CD4-positive, CD25-positive, alpha-beta regulatory T cell (primary cell): Measurements from ENCODE around the gene C4B. TPM values are rescaled to one million over a fixed set of nuclear protein-coding genes. Genes with fewer than 3 reads are reported as not detected.
"Not testable (repeated sequence)": the region's sequence is repeated elsewhere in the genome, so short reads cannot be mapped to it uniquely, and the experiment has no call there.

Source experiments
- ATAC-seq, 2 donors: fragments of 150-1000 bp; cut with Tn5 transposase; one replicate each; pipeline ENCODE4 v1.10.0; 2021; ENCODE audit warnings: low read depth in 2 of 2, moderate number of reproducible peaks in 2 of 2, moderate library complexity in 1 of 2
- DNase-seq, 3 donors: peaks; one replicate each; pipeline versions ENCODE4 v3.0.0 to v3.0.0-alpha.2; 2012 to 2022; ENCODE audit warnings: mixed read lengths in 1 of 3
- H3K27ac ChIP-seq: one replicate; pipeline ENCODE4 v1.7.0; 2013; ENCODE audit warnings: mild to moderate bottlenecking, low read length; ENCODE audit not compliant: insufficient read depth, poor library complexity, severe bottlenecking
- H3K27me3 ChIP-seq: one replicate; pipeline ENCODE4 v1.7.0; 2013; ENCODE audit warnings: low read length; ENCODE audit not compliant: control insufficient read depth, insufficient read depth
- H3K36me3 ChIP-seq: one replicate; pipeline ENCODE4 v1.7.0; 2013; ENCODE audit warnings: mild to moderate bottlenecking, low read length, moderate library complexity; ENCODE audit not compliant: control insufficient read depth, insufficient read depth
- H3K4me1 ChIP-seq: 2 replicates; pipeline ENCODE4 v1.7.0; 2013; ENCODE audit warnings: mild to moderate bottlenecking, low read length; ENCODE audit not compliant: insufficient read depth, control insufficient read depth, poor library complexity, severe bottlenecking
- H3K4me3 ChIP-seq: one replicate; pipeline ENCODE4 v1.7.0; 2013; ENCODE audit warnings: low read depth, mild to moderate bottlenecking, low read length, moderate library complexity
- H3K9me3 ChIP-seq, 2 experiments: 1 replicate in 1 of 2; 2 replicates in 1 of 2; pipeline ENCODE4 v1.7.0; 2013; ENCODE audit warnings: low read length in 2 of 2, mild to moderate bottlenecking in 1 of 2, moderate library complexity in 1 of 2; ENCODE audit not compliant: control insufficient read depth in 2 of 2
- H3K27ac Mint-ChIP-seq, 3 donors: one replicate each; pipeline ENCODE4 v1.8.0; 2020 to 2022; ENCODE audit warnings: mild to moderate bottlenecking in 3 of 3, mixed read lengths in 3 of 3, moderate library complexity in 2 of 3
- H3K27me3 Mint-ChIP-seq: one replicate; pipeline ENCODE4 v1.8.0; 2022; ENCODE audit warnings: mild to moderate bottlenecking, mixed read lengths
- H3K36me3 Mint-ChIP-seq: one replicate; pipeline ENCODE4 v1.8.0; 2020; ENCODE audit warnings: mixed read lengths
- H3K4me1 Mint-ChIP-seq, 4 donors: one replicate each; pipeline ENCODE4 v1.8.0; 2020 to 2022; ENCODE audit warnings: mixed read lengths in 4 of 4, mild to moderate bottlenecking in 1 of 4
- H3K4me3 Mint-ChIP-seq, 4 donors: one replicate each; pipeline ENCODE4 v1.8.0; 2020 to 2022; ENCODE audit warnings: mild to moderate bottlenecking in 4 of 4, mixed read lengths in 4 of 4, moderate library complexity in 3 of 4
- H3K9me3 Mint-ChIP-seq, 7 donors: one replicate each; pipeline ENCODE4 v1.8.0; 2020 to 2022; ENCODE audit warnings: mixed read lengths in 7 of 7, mild to moderate bottlenecking in 3 of 7, moderate library complexity in 2 of 7
- polyA plus RNA-seq, 4 donors: library from polyadenylated mRNA; unstranded; fragments of 300-500 nt; fragmentation: Illumina TruSeq; gene quantifications; one replicate each; pipeline ENCODE4 v1.2.3, GENCODE V29; 2021
- total RNA-seq: library from RNA; stranded (reverse); gene quantifications from one replicate; pipeline ENCODE4 v1.2.3, GENCODE V29; 2022

C4B gene
- total and polyA plus RNA-seq, 5 donors from 2014 or later = 0.52 to 3.6 TPM; not detected in 3

- not testable (repeated sequence) for H3K27me3 Mint-ChIP-seq, H3K36me3 Mint-ChIP-seq, DNase-seq
These were observed 20.2 kb upstream of the C4B start for GRCh38 chr6:31994421-31994820.

DNA sequence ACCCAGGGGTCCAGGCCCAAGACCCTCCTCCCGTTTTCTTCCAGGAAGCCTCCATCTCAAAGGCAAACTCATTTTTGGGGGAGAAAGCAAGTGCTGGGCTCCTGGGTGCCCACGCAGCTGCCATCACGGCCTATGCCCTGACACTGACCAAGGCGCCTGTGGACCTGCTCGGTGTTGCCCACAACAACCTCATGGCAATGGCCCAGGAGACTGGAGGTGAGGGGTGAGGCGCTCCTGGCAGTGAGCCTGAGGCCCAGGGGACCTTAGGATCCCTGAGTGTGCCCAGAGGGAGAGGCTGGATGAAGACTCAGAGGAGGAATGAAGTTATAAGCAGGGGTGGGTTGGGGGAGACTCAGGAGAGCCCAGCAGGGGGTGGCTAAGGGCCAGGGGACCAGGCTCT, 18.2 kb upstream of the C4B start:
- not testable (repeated sequence) for H3K27ac ChIP-seq, H3K9me3 Mint-ChIP-seq, H3K4me1 ChIP-seq, H3K4me3 ChIP-seq, H3K4me3 Mint-ChIP-seq, ATAC-seq, H3K36me3 Mint-ChIP-seq, DNase-seq, H3K36me3 ChIP-seq, H3K27me3 ChIP-seq, H3K4me1 Mint-ChIP-seq, H3K9me3 ChIP-seq, H3K27ac Mint-ChIP-seq, H3K27me3 Mint-ChIP-seq

More at GRCh38 chr6:31994421-31994820, 20.2 kb upstream of the C4B start:
- H3K4me1 Mint-ChIP-seq, H3K27me3 ChIP-seq, H3K27ac Mint-ChIP-seq, H3K9me3 Mint-ChIP-seq, H3K36me3 ChIP-seq, H3K27ac ChIP-seq, H3K9me3 ChIP-seq, ATAC-seq, H3K4me1 ChIP-seq, H3K4me3 ChIP-seq, H3K4me3 Mint-ChIP-seq: not testable (repeated sequence)

GRCh38 chr6:32002546-32003268, 11.9 kb upstream of the C4B start:
- not testable (repeated sequence) for H3K27ac ChIP-seq, H3K4me3 Mint-ChIP-seq, H3K4me1 ChIP-seq, H3K9me3 Mint-ChIP-seq, H3K36me3 ChIP-seq, H3K36me3 Mint-ChIP-seq, H3K4me3 ChIP-seq, H3K27me3 ChIP-seq, ATAC-seq, H3K27me3 Mint-ChIP-seq, H3K9me3 ChIP-seq, H3K27ac Mint-ChIP-seq, DNase-seq, H3K4me1 Mint-ChIP-seq

DNA sequence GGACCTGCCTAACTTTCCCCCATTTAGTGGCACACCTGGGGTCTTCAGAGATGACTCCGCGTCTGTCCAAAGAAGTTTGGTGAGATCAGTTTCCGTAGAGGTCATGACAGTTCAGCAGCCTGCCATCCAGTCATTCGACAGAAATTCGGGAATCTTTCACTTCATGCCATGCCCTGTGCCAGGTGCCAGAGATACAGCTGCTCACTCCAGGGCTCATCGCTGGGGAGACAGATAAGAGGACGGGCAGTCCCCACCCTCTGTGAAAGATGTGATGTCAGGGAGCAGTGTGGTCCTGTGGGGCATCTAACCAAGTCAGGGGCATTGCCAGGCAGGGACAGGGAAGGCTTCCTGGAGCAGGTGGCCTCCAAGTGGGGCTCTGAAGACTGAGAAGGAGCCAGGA, 11.3 kb upstream of the C4B start:
- H3K4me1 ChIP-seq, H3K4me3 Mint-ChIP-seq, H3K4me3 ChIP-seq, H3K27me3 Mint-ChIP-seq, H3K4me1 Mint-ChIP-seq, H3K9me3 Mint-ChIP-seq, H3K27ac Mint-ChIP-seq, DNase-seq, H3K27me3 ChIP-seq, H3K36me3 ChIP-seq, ATAC-seq, H3K9me3 ChIP-seq, H3K27ac ChIP-seq, H3K36me3 Mint-ChIP-seq: not testable (repeated sequence)

DNA sequence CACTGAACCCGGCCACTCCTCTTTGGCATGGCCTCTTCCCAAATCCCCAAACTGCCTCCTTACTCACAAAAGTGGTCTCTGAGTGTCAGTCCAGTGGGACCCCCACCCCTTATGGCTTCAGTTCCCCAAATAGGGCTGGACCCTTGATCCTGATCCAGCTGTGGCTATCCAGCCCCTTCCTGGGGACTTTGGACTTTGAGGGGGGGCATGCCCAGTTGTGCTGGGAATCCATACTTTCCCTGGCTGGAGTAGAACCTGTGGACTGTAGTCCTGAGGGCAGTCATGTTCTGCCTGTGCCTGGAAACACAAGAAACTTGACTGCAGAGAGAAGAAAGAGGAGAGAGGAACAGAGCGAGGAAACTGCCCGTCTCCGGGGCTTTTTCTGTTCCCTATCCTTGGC, 10.2 kb upstream of the C4B start:
- not testable (repeated sequence) for H3K27me3 ChIP-seq, H3K9me3 Mint-ChIP-seq, H3K27ac ChIP-seq, H3K27me3 Mint-ChIP-seq, H3K4me3 Mint-ChIP-seq, H3K4me3 ChIP-seq, H3K4me1 ChIP-seq, H3K36me3 Mint-ChIP-seq, H3K4me1 Mint-ChIP-seq, ATAC-seq, DNase-seq, H3K36me3 ChIP-seq, H3K9me3 ChIP-seq
- H3K27ac Mint-ChIP-seq = peak overlapping the region in 1 of 3 donors; percentile 71

DNA sequence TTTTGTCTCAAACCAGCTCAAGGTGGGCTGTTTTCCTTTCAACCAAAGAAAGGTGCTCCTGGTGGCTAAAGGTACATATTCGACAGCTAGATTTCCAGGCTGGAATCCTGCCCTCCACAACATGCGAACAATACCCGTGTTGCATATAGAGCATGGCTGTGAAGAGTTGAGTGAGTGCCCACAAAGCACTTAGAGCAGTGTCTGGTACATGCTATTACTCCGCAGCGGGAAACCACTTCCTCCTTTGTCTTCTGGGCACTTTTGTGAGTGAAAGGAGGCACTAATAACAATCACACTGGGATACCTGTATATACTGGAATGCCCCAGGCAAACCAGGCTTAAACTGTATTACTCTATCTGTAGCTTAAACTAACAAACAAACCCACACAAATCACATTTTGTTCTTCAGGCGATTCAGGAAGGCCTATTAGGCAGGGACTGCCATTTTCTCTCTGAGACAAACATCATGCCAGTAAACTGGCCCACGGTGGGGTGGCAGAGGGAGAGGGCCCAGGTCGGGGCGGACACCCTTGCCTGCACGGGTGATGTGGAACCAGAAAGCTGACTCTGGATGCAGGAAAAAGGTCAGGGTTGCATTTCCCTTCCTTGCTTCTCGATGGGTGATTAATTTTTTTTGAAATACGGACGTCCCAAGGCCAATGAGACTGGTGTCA, 9.6 kb upstream of the C4B start:
- not testable (repeated sequence) for H3K4me1 ChIP-seq, H3K4me3 ChIP-seq, H3K9me3 Mint-ChIP-seq, H3K27me3 Mint-ChIP-seq, H3K27ac ChIP-seq, H3K27me3 ChIP-seq, H3K36me3 ChIP-seq, H3K36me3 Mint-ChIP-seq, H3K9me3 ChIP-seq, H3K4me1 Mint-ChIP-seq
- H3K4me3 Mint-ChIP-seq = peak overlapping the region in 1 of 4 donors; percentile 19
- ATAC-seq (peak; percentile 86 to 87), DNase-seq (peak in 1 of 3 donors; percentile 2)
- peak overlapping the region in 2 of 3 donors; percentile 71 to 86 for H3K27ac Mint-ChIP-seq

GRCh38 chr6:32005538-32005880, 9.1 kb upstream of the C4B start:
- not testable (repeated sequence) for H3K9me3 Mint-ChIP-seq, ATAC-seq, H3K4me3 Mint-ChIP-seq, H3K27me3 ChIP-seq, H3K27me3 Mint-ChIP-seq, H3K4me1 Mint-ChIP-seq, H3K36me3 ChIP-seq, H3K9me3 ChIP-seq, H3K4me1 ChIP-seq, H3K36me3 Mint-ChIP-seq, H3K27ac ChIP-seq, H3K4me3 ChIP-seq
- peak in 1 of 3 donors; percentile 1 for DNase-seq
- peak overlapping the region in 1 of 3 donors; percentile 71 for H3K27ac Mint-ChIP-seq

- not testable (repeated sequence) for H3K4me1 ChIP-seq, H3K27me3 ChIP-seq, ATAC-seq, H3K4me3 Mint-ChIP-seq, H3K36me3 Mint-ChIP-seq, H3K27ac ChIP-seq, DNase-seq, H3K9me3 Mint-ChIP-seq, H3K4me3 ChIP-seq, H3K4me1 Mint-ChIP-seq, H3K36me3 ChIP-seq, H3K9me3 ChIP-seq, H3K27ac Mint-ChIP-seq, H3K27me3 Mint-ChIP-seq
These were observed 8.5 kb upstream of the C4B start for GRCh38 chr6:32005991-32006529.
